D341Med (cell line): Measurements from ENCODE around the gene ZNF837.
"Not testable (repeated sequence)": the region's sequence is repeated elsewhere in the genome, so short reads cannot be mapped to it uniquely, and the experiment has no call there.

Source experiments
- DNase-seq: peaks from one replicate; pipeline ENCODE4 v3.0.0; 2012; ENCODE audit warnings: low spot score

The ZNF837 gene

DNA sequence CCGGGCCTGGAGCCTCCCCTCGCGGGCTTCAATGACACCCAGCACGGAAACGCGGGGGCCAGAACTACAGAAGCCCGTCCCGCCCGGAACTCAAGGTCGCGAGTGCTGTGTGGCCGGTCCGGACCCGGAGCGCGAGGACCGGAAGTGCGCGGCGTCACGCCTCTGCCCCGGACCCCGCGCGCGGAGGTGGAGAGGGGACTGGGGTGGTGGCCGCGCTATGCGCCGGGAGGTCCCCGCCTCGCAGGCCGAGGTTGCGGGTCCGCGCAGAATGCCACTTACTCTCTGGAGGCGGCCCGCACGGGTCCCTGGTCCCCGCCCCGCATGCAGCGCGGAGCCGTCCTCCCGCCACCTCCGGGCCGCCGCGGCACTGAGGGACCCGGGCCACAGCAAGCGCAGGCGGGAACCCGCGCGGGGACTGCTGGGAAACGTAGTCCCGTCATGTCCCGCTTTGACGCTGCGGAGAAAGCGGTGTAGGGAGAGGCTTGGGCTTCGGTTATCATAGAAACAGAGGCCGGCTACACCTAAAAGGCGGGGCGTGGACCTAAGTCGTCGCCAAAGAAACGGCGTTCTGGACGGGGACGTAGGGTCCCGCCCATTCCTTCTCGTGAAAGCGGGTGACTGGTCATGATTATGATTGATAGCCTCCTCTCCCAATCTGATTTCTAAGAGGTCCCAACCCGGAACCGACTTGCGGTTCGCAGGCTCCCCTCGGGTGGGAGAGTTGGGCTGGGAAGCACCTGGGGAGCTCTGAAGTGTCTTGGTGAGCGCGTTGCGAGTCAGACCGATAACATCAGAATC is at the start of gene ZNF837:
Gene ZNF837, minus strand, starts transcription at position 369 of the 798 bp plus-strand sequence. CDS start 11,698 bp downstream, outside the sequence.
- peak; percentile 92 for DNase-seq

GRCh38 chr19:58429745-58430144 is 48.9 kb upstream of the ZNF837 start:
- no peak for DNase-seq

- DNase-seq, result no peak
Observed at GRCh38 chr19:58428617-58429016, 47.8 kb upstream of the ZNF837 start.

- no peak for DNase-seq
Observed at GRCh38 chr19:58417071-58417470, 36.2 kb upstream of the ZNF837 start.

DNA sequence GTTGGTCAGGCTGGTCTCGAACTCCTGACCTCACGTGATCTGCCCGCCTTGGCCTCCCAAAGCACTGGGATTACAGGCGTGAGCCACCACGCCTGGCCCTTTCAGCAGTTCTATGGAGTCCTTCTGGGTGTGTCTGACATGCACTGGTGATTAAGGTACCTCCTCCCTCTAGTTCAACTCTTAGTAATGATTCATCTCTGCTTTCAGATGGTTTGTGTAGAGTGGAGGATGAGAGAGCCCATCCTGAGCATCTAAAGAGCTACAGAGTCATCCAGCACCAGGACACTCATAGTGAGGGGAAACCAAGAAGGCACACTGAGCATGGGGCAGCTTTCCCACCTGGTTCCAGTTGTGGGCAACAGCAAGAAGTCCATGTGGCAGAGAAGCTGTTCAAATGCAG is 35.8 kb upstream of the ZNF837 start:
- no peak for DNase-seq

GRCh38 chr19:58409010-58409790 is 28.4 kb upstream of the ZNF837 start:
- DNase-seq, result peak; percentile 72

- DNase-seq, result peak; percentile 94
Observed at GRCh38 chr19:58408152-58409009, 27.6 kb upstream of the ZNF837 start, which contains the start of gene ZNF584. TSS of gene ZNF584 (plus strand) at chr19:58408649. CDS start at chr19:58409148, 499 bp downstream.

DNA sequence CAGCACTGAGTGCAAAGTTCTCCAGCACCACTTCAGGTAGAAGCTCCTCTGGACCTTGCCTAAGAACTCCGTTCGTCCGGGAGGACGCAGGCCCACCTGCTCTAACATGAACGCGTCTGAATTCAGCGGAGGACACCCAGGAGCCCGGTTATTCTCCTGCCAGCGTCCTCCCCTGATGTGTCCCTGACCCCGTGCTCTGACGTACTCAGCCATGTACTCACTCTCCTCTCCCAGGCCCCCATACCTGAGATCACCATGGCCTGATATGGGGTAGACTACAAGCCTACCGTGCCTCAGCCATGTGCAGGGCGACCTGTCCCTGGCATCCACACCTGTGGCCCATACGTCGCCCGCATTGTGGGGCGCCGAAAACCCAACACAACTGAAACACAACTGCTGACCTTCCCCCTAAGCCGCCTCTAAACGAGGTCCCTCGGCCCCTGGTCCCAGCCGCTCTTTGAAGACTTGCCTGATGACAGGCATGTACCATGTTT is 26.9 kb upstream of the ZNF837 start:
- DNase-seq, result no peak

DNA sequence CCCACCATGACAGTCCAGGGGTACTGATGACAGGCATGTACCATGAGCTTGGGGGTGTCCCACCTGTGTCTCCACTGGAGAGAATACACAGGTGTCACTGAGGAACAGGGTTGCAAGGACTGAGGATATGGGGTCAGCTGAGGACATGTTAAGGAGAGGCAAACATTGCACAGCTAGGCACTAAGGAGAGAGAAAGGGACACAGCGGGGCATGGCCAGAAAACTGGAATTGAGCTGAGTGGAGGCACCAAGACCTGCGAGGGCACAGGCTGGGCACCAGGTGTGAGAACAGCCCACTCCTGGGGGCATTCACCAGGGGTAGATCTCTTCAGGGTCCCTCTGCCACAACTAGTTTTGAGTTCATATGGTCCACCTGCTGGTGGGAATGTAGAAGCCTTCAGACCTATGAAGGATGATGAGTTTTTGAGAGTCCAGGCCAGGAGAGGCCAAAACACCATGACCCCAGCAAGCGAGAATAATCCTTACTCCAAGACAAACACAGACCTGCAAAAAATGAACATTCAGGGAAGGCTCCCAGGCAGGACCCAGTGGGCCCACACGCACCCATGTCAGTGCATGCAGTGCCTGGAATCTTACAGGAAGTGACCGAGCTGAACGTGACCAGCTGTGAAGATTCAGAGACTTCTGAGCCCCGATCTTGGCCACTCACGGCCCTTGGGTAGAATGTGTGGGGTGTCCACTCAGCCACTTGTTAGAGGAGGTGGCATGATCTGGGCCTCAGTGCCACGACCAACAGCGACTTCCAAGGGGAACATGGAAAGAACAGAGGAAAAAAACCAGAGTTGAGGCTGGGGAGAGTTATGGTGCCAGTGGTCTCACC is 26.2 kb upstream of the ZNF837 start:
- DNase-seq, result no peak

DNA sequence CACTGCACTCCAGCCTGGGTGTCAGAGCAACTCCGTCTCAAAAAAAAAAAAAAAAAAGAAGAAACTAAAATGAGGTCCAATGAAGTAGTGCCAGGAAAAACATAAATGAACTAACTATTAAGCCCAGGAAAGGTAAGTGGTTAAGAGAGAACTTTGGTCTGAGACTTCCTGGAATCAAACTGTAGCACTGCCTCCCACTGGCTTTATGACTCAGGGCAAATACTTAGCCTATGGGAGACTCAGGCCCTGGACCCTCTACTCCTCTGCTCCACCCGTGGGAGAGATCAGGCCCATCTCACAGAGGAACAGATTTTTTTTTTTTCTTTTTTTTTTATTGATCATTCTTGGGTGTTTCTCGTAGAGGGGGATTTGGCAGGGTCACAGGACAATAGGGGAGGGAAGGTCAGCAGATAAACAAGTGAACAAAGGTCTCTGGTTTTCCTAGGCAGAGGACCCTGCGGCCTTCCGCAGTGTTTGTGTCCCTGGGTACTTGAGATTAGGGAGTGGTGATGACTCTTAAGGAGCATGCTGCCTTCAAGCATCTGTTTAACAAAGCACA is 23.2 kb upstream of the ZNF837 start:
- DNase-seq, result not testable (repeated sequence)

DNA sequence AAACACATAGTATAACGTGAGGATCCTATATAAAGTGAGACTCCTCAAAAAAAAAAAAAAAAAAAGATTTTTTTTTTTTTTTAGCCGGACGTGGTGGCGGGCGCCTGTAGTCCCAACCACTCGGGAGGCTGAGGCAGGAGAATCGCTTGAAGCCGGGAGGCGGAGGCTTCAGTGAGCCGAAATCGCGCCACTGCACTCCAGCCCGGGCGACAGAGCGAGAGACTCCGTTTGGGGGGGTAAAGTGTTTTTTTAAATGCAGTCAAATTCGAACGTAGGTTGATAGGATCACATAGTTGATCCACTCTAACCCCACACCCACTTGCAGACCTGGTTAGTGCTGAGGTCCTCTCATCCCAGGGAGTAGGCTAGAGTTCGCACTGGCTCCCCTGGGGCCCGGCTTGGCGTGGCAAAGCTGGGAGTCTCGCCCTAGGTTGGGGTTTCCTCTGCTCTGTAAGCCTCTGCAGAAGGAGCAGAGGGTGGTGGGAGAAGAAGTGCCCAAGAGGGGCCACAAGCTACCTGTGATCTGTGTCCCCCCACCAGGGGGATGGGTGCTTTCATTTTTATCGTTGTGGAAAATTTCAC is 21.1 kb upstream of the ZNF837 start:
- DNase-seq, result no peak

- DNase-seq, result peak; percentile 97
Observed at GRCh38 chr19:58400916-58401839, 20.3 kb upstream of the ZNF837 start.

GRCh38 chr19:58400316-58400915 is 19.6 kb upstream of the ZNF837 start:
- no peak for DNase-seq

GRCh38 chr19:58399903-58400302 is 19.1 kb upstream of the ZNF837 start:
- no peak for DNase-seq

DNA sequence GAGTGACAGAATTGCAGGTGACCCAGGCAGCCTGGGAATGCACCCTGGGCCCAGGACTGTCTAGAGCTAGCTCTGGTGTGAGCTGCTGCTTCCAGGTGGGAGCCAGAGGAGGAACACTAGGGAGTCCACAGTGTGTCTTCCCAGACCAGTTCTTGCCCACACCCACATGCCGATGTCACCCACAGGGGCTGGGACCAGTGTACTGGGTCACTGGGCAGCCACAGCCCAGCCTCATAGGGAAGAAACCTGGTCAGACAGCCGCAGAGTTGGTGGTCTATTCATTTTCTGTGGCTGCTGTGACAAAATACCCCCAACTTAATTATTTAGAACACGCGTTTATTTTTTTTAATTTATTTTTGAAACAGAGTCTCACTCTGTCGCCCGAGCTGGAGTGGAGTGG is 17.7 kb upstream of the ZNF837 start:
- no peak for DNase-seq

DNA sequence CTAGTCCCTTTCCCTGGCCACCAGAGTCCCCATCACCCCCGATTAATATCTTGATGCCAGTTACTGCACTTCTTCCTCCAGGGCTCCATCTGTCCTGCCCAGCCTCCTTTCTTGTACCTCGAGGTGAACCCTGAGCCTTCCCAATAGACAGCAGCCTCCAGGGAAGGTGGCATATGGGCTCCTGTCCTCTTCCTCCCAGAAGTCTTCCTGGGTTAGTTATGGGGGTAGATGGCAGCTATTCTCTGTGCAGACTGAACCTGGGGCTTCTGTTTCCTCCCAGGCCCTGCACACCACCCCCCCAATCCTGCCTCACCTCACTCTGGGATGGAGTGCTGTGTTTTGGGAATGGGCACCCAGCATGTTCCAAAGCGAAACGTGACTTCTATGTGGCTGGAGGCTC is 17.3 kb upstream of the ZNF837 start:
- no peak for DNase-seq

DNA sequence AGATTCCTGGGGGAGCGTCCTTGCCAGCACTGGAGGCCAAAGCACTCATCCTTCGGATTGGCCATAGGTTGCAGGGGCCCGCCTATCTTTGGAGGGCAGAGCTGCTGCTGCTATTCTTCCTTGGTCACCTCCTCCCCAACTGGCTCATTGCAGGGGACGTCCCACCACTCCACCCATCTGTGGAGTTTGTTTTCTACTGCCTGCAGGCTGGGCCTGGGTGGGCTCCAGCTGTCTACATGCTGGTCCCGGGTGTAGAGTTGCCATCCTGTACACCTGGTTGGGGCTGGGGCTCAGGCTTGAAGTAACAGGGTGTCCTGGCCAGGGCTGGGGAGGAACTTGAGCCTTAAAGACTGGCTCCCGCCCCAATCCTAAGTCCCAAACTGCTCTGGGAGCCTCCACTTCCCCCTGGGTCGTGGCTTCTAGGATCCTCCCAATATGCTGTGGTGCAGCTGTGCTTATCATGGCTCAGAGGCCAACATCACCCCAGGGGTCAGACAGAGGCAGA is 16.8 kb upstream of the ZNF837 start:
- no peak for DNase-seq

DNA sequence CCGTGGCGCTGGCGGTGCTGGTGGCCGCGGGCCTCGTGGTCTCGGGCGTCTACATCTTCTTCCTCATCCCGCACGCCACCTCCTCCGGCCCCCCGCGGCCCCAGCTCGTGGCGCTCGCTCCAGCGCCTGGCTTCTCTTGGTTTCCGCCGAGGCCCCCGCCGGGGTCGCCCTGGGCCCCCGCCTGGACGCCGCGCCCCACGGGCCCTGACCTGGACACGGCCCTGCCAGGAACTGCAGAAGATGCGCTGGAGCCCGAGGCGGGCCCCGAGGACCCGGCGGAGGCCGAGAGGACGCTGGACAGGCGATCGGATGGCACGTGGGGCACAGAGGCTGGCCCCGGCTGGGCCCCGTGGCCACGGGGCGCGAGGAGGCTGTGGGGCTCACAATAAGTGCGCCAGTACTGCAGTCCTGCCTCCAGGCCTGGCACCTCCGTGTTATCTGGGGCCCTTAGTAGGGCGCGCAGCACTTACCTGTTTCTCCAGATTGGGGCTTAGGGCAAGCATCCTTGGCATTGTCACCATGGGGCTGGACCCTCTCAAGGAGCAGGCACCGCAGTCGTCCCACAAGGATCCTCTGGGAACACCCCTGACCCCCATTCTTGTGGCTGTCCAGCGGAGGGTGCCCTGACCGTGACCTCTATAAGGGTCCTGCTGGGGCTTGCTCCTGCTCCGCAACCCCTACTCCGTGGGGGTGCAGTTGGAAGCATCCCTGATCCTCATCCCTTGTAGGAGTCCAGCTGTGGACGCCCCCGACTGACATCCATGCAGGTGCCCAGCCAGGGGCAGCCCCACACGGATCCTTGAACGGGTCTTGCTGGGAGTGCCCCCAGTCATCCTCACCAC is 16.1 kb upstream of the ZNF837 start:
- no peak for DNase-seq
